GM18873 (cell line): ENCODE results near the gene SLC4A2.

Experiments used
- ATAC-seq: cut with Tn5 transposase; IDR thresholded peaks from one replicate; pipeline ENCODE4 v1.9.1; 2021; ENCODE audit warnings: mild to moderate bottlenecking, moderate library complexity, moderate number of reproducible peaks; ENCODE audit not compliant: unreplicated experiment, low FRiP score

SLC4A2 gene

GRCh38 chr7:151088856-151089699, 29.7 kb downstream of the SLC4A2 start:
- ATAC-seq, result no peak

DNA sequence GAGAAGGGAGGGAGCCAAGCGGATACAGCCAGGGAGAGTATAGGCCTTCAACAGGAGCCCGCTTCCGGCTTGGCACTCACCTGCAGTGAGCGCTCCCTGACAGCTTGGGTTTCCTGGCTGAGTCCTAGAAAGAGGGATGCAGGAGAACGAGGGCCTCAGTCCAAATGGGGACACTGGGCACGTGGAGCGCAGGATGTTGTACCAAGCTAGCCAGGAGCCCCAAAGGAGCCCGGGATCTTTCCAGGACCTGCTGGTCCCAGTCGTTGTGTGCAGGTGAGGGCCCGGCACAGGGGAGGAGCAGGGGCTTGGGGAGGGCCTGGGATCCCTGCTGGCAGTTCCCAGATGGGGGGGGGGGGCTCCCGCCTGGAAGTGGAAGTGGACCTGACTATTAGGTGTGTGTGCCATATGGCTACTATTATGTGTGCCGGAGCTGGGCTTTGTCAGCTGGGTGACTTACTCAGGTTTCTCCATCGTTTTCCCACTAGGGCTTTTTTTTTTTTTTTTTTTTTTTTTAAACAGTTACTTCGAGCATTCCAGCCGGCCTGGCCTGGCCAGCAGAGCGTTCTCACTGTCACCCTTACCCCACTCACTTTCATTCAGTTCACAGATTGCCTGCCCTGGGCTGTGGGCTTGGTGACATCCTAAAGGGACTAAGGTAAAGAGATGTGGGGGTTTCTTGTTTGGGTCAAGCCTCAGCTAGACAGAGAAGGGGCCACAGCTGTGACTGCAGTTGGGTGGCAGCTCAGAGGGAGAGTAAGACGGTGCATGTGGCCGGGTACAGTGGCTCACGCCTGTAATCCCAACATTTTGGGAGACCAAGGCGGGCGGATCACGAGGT, 30.7 kb downstream of the SLC4A2 start:
- ATAC-seq, result no peak

DNA sequence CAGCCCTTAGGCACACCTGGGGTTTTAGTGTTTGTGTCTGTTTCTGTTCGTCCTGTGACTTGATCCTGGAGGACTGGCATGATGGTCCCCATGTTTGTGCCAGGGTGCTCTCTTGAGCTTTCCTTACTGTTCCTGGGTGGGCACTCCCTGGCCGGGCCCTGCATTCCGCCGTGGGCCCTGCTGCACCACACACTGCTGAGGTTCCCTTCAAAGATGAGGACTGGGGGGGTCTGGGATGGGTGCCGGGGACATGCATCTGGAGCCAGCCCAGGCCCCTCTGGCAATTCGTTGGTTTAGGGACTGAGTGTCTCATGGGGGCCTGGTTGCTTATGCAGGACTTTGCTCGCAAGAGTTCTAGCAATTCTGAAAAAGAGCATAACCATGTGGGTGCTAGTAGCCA, 31.6 kb downstream of the SLC4A2 start:
- no peak for ATAC-seq

GRCh38 chr7:151091431-151091830, 32.0 kb downstream of the SLC4A2 start:
- no peak for ATAC-seq

DNA sequence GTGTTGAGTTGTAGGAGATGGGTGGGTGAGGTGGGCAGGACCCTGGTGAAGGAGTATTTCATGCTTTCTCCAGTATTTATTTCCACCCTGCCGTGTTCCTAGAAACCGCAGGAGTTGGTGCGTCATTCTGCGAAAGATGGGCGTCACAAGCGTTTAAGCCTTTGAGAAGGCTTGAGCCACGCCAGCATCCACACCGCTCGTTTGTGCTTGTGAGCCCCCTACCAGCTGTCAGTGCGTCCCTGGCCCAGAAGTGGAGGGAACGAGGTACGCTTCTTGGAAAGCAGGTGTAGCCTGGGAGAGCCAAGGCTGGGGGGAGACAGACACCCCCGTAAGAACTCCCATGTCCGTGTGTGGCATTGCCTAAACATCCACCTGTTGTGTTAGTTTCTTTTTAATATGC, 32.6 kb downstream of the SLC4A2 start:
- no peak for ATAC-seq

GRCh38 chr7:151093748-151094147, 34.4 kb downstream of the SLC4A2 start:
- no peak for ATAC-seq

GRCh38 chr7:151094675-151095074, 35.3 kb downstream of the SLC4A2 start:
- no peak for ATAC-seq

DNA sequence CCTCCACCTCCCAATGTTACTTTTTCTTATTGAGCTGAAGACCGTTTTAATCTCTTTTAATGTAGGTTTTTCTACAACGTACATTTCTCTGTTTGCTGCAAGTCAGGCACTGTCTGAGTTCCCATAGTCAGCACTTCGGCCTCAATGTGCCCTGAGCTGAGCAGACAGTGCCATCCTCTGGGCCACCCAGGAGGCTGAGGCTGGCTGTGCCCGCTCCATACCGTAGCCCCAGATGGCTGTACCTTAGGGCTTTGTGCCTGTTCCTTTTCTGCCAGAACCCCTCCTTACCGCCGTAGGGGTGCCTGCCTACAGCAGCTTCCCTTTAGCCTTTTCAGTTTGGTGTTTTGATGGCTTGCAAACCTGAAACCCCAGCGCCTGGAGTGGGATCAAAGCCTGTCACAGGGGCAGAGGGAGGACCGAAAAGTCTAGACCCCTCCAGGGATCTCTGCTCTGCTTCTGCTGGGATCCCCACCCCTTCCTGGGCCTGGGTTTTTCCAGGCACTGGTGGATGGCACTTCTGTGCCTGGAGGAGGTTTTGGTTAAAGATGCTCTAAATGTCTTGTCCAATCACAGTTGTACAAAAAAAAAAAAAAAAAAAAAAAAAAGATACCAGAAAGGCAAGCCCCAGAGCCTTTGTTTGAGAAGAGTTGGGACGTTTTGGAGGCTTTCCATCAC, 35.9 kb downstream of the SLC4A2 start:
- no peak for ATAC-seq

GRCh38 chr7:151095828-151096475, 36.6 kb downstream of the SLC4A2 start:
- ATAC-seq, result no peak

DNA sequence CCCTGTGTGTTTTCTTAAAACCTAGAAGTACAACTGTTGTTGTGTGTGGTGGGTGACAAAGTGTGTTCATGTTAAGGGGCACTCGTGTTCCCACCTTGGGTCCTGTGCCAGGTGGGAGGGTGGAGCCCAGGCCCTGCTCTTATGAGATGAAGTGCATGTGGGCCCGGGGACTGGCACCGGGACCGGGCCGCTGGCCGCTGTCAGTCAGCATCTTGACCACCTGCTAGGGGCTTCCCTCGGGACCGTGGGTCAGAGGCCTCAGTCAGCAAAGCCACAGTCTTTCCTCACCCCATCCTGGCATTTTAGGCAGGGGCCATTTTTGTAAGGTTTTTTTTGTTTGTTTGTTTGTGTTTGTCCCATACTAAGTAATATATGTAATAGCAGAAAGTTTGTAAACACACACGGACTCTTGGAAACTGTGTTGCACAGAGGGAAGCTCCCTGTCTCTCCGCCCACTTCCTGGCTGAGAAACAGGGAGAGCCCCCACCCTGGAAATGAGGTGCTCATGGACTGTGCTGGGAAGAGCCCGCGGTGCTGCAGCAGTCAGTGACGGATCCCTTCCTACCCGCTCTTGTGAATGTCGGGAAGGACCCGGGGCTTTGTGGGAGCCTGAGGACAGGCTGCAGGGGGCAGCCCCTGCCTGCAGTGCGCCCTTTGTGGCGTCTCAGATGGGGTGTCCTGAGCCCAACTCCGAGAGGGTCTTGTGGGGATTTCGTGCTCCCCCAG, 40.3 kb downstream of the SLC4A2 start:
- ATAC-seq, result no peak

GRCh38 chr7:151100921-151101320, 41.5 kb downstream of the SLC4A2 start:
- ATAC-seq, result no peak

DNA sequence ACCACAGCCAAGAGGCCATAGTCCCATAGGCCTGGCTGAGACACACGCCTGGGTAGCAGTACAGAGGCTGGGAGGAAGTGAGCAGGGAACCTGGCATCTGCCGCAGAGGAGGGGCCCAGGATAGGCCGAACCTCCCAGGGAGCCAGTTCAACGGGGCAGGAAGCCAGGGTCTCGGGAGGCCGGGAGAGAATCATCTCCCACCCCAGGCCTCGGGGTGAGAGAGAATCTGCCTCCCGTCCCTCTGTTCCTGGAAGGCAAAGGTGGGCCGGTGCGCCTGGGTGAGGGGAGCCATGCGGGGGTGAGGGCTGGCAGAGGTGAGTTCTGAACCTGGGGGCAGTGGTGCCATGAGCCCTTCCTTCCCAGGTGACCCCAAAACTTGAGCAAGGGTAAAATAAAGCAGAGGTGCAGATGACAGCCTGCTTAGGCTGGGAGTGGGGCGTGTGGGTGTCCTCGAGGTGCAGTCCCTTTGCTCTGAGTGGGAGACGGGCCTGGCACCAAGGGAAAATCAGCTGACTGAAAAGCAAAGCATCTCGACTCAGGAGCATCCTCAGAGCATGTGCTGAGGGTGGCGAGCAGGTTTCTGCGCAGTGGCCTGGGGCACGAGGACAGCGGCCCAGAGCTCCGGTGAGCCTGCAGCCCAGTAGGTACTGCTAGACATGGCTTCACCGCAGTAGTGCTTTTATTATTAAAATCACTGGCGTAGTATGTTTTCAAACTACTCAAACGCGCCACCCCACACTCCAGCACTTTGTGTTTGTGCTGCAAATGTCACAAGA, 42.4 kb downstream of the SLC4A2 start:
- ATAC-seq, result no peak

DNA sequence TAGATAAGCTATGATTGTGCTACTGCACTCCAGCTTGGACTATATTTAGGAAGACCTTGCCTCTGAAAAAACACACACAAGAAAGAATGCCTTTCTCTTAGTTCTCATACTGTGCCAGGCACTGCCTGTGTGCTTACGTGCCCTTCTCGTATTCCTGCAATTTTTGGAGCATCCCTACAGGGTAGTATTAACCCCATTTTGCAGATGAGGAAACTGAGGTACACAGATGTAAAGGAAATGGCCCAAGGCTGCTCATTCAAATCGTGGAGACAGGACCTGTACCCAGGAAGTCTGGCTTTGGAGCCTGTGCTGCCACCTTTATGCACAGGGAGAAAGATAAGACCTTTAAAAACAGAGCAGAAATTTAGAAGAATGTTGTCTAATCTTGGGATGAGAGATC, 43.6 kb downstream of the SLC4A2 start:
- ATAC-seq, result no peak

- no peak for ATAC-seq
Measured at GRCh38 chr7:151103973-151104372, 44.6 kb downstream of the SLC4A2 start.

DNA sequence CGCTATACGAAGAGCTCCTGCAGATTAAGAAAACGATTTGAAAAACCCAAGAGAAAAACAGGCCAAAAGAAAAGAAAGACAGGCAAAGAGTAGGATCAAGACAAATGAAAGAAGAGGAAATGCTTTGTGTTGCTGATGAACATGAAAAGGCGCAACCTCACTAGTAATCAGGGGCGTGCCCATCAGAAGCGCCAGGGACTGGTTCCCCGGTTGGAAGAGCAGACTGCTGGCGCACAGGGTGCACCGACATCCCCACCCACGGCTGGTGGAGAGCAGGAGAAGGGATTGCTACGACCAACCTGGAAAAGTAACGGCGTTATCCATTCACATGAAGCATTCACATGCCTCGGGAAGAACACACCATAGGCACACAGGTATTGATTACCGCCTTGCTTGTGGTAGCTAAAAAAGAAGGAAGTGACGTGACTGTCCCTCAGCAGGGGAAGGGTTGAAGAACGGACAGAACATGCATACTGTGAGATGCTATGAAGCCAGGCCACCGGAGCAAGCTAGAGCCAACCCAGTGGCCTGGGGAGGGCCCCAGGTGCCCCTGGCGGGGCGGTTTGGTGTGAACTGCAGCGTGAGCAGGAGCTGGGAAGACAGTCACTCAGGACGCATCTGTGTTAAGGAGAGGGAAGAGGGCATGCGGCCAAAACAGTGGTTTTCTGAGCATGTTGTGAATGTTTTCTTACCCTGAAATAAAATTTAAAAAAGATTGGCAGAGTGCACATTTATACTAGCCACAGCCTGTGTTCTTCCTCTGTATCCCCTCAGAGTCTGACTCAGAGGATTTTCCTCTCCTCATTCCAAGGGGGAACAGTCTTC, 45.2 kb downstream of the SLC4A2 start:
- ATAC-seq, result no peak

- ATAC-seq, result no peak
Measured at GRCh38 chr7:151107882-151108281, 48.5 kb downstream of the SLC4A2 start.

- no peak for ATAC-seq
Measured at GRCh38 chr7:151109094-151110048, 50.0 kb downstream of the SLC4A2 start.
